IMR-90 (cell line): ENCODE measurements around the gene FAM234A. TPM values are rescaled to one million over a fixed set of nuclear protein-coding genes. Genes with fewer than 3 reads are reported as not detected.

Source experiments
- ATAC-seq: fragments of 200-7000 bp; cut with Tn5 transposase; 2 replicates; pipeline ENCODE4 v1.9.1; 2020; ENCODE audit warnings: low read depth, mild to moderate bottlenecking, moderate library complexity
- BruUV-seq: library from RNA; stranded (reverse); fragments of 400-500 nt; replicated peaks from 2 replicates; lab custom pipeline; 2021; lab: Mats Ljungman, UMichigan
- CTCF ChIA-PET: fragments of 300-600 bp; formaldehyde crosslinking; extraction: SDS; loops from one replicate; lab custom pipeline; 2021; ENCODE audit warnings: antibody characterized with exemption; lab: Yijun Ruan, JAX
- POLR2A ChIA-PET: fragments of 300-600 bp; sonication (Branson Sonifier 250); formaldehyde crosslinking; loops from one replicate; lab custom pipeline; 2022; ENCODE audit warnings: antibody characterized with exemption; ENCODE audit not compliant: unreplicated experiment; lab: Charles Lee
- DNase-seq: peaks from one replicate; pipeline ENCODE4 v3.0.0; 2013
- H2AFZ ChIP-seq: replicated peaks from 2 replicates; pipeline ENCODE3; 2013; ENCODE audit warnings: low read length, mild to moderate bottlenecking; ENCODE audit not compliant: poor library complexity
- H2AK5ac ChIP-seq: 2 replicates; pipeline ENCODE4 v1.6.1; 2013; ENCODE audit warnings: low read depth, low read length, inconsistent platforms
- H2AK9ac ChIP-seq: replicated peaks from 2 replicates; pipeline ENCODE3; 2013; ENCODE audit warnings: mild to moderate bottlenecking, low read depth, low read length, moderate library complexity; ENCODE audit not compliant: poor library complexity
- H2BK120ac ChIP-seq: 2 replicates; pipeline ENCODE4 v1.6.1; 2013; ENCODE audit warnings: low read depth, low read length, inconsistent platforms
- H2BK15ac ChIP-seq: 3 replicates; pipeline ENCODE4 v1.6.1; 2013; ENCODE audit warnings: low read depth, low read length, inconsistent platforms
- H2BK20ac ChIP-seq: 2 replicates; pipeline ENCODE4 v1.6.1; 2013; ENCODE audit warnings: low read depth, mild to moderate bottlenecking, inconsistent platforms, low read length, moderate library complexity
- H2BK5ac ChIP-seq: 2 replicates; pipeline ENCODE4 v1.6.1; 2013; ENCODE audit warnings: mild to moderate bottlenecking, low read depth, low read length, inconsistent platforms; ENCODE audit not compliant: poor library complexity, severe bottlenecking
- H3K14ac ChIP-seq: replicated peaks from 2 replicates; pipeline ENCODE4 v1.6.1; 2013; ENCODE audit warnings: low read depth, low read length, inconsistent platforms
- H3K18ac ChIP-seq: 2 replicates; pipeline ENCODE4 v1.6.1; 2013; ENCODE audit warnings: low read depth, low read length, control low read depth
- H3K23ac ChIP-seq: 2 replicates; pipeline ENCODE4 v1.6.1; 2013; ENCODE audit warnings: low read depth, low read length, inconsistent platforms
- H3K27ac ChIP-seq: 2 replicates; pipeline ENCODE4 v1.5.1; 2013; ENCODE audit warnings: mild to moderate bottlenecking, control low read depth, low read length; ENCODE audit not compliant: insufficient read depth
- H3K27me3 ChIP-seq: 2 replicates; pipeline ENCODE4 v1.6.1; 2013; ENCODE audit warnings: low read length; ENCODE audit not compliant: control insufficient read depth, insufficient read depth
- H3K36me3 ChIP-seq: 2 replicates; pipeline ENCODE4 v1.6.1; 2013; ENCODE audit warnings: low read length, mixed read lengths; ENCODE audit not compliant: control insufficient read depth, insufficient read depth
- H3K4ac ChIP-seq: 2 replicates; pipeline ENCODE4 v1.6.1; 2013; ENCODE audit warnings: low read depth, low read length, inconsistent platforms
- H3K4me1 ChIP-seq: 2 replicates; pipeline ENCODE4 v1.6.1; 2013; ENCODE audit warnings: low read length, mixed read lengths; ENCODE audit not compliant: control insufficient read depth, insufficient read depth
- H3K4me2 ChIP-seq: 2 replicates; pipeline ENCODE4 v1.6.1; 2013; ENCODE audit warnings: low read depth, mild to moderate bottlenecking, control low read depth, low read length, moderate library complexity
- H3K4me3 ChIP-seq: 2 replicates; pipeline ENCODE4 v1.5.1; 2013; ENCODE audit warnings: low read depth, mild to moderate bottlenecking, control low read depth, low read length, moderate library complexity; ENCODE audit not compliant: insufficient read depth
- H3K56ac ChIP-seq: 2 replicates; pipeline ENCODE4 v1.6.1; 2013; ENCODE audit warnings: low read length, inconsistent platforms; ENCODE audit not compliant: insufficient read depth; ENCODE audit errors: extremely low read depth
- H3K79me1 ChIP-seq, 2 experiments: 2 replicates each; pipeline ENCODE4 v1.6.1; 2013; ENCODE audit warnings: low read length in 2 of 2, inconsistent platforms in 1 of 2, low read depth in 1 of 2
- H3K9ac ChIP-seq: 2 replicates; pipeline ENCODE4 v1.6.1; 2013; ENCODE audit warnings: low read depth, low read length, control low read depth
- H3K9me1 ChIP-seq: 2 replicates; pipeline ENCODE4 v1.6.1; 2013; ENCODE audit warnings: low read length, inconsistent platforms; ENCODE audit not compliant: insufficient read depth
- H3K9me3 ChIP-seq: 2 replicates; pipeline ENCODE4 v1.6.1; 2013; ENCODE audit warnings: low read length; ENCODE audit not compliant: control insufficient read depth, insufficient read depth
- H4K20me1 ChIP-seq: 2 replicates; pipeline ENCODE4 v1.6.1; 2013; ENCODE audit warnings: low read length, inconsistent platforms; ENCODE audit not compliant: insufficient read depth
- H4K5ac ChIP-seq: 2 replicates; pipeline ENCODE4 v1.6.1; 2013; ENCODE audit warnings: mild to moderate bottlenecking, low read depth, low read length, control low read depth
- H4K8ac ChIP-seq, 2 experiments: 2 replicates each; pipeline ENCODE4 v1.6.1; 2013; ENCODE audit warnings: low read depth in 2 of 2, low read length in 2 of 2, control low read depth in 1 of 2, inconsistent platforms in 1 of 2
- H4K91ac ChIP-seq: 2 replicates; pipeline ENCODE4 v1.6.1; 2013; ENCODE audit warnings: low read depth, low read length, inconsistent platforms; ENCODE audit not compliant: insufficient read depth
- BHLHE40 ChIP-seq: fragments of 150-350 bp; IDR thresholded peaks from 2 replicates; pipeline ENCODE4 v1.6.1; 2016; ENCODE audit warnings: mild to moderate bottlenecking, low read depth, low read length
- MAZ ChIP-seq: IDR thresholded peaks from 2 replicates; pipeline ENCODE4 v1.6.1; 2012; ENCODE audit warnings: low read depth, mild to moderate bottlenecking, low read length, improper control_type of control experiment, moderate library complexity, borderline replicate concordance
- NFE2L2 ChIP-seq: fragments of 150-350 bp; IDR thresholded peaks from 2 replicates; pipeline ENCODE4 v1.6.1; 2016; ENCODE audit warnings: low read depth, mild to moderate bottlenecking, low read length
- WGBS, 2 experiments: methylation state at CpG; one replicate each; pipeline versions ENCODE4 v1.1.5 to v1.1.7; 2013; ENCODE audit warnings: missing lambda C conversion rate in 2 of 2; ENCODE audit not compliant: insufficient read length in 1 of 2; ENCODE audit errors: extremely low coverage in 2 of 2; 5-methylcytosine and 5-hydroxymethylcytosine counted together
- dilution Hi-C: fragments of 300-500 bp; cut with HindIII; formaldehyde crosslinking; loops from one replicate; pipeline ENCODE4 v1.14.3; 2018; ENCODE audit warnings: low sequenced_read_pairs; ENCODE audit not compliant: unreplicated experiment
- in situ Hi-C: fragments of 300-500 bp; cut with MboI; formaldehyde crosslinking; loops from 3 replicates; pipeline ENCODE4 v1.14.3; 2019; ENCODE audit warnings: low sequenced_read_pairs, inconsistent platforms, mixed read lengths
- intact Hi-C: fragments of 100-400 bp; cut with micrococcal nuclease; formaldehyde crosslinking; loops from 2 replicates; pipeline ENCODE4 v1.10.0; 2022
- polyA plus RNA-seq, 3 experiments: library from polyadenylated mRNA; depleted of rRNA; stranded (reverse); fragments of >200 nt; gene quantifications; 2 replicates each; pipeline ENCODE4 v1.2.3, GENCODE V29; 2012; ENCODE audit warnings: low replicate concordance in 1 of 3
- total RNA-seq: library from RNA; depleted of rRNA; stranded (reverse); fragments of >200 nt; gene quantifications from 2 replicates; pipeline ENCODE4 v1.2.3, GENCODE V29; 2012
- TF ChIP-seq, protein P1 (sequence below): conservative IDR thresholded peaks from 2 replicates; pipeline ENCODE4 v1.5.1; 2012; ENCODE audit warnings: mild to moderate bottlenecking, low read depth, low read length, improper control_type of control experiment

The FAM234A gene
- total and polyA plus RNA-seq, 2 of the 4 experiments (the other 2 are of a cell fraction) = 30.3 to 64.2 TPM

GRCh38 chr16:262121-262745 lies 27.6 kb downstream of the FAM234A start:
- H3K36me3 ChIP-seq = peaks cover 38% of the 10 kb centered on the region
- H3K18ac ChIP-seq = no peak overlapping the region
- H2BK20ac ChIP-seq = no peak overlapping the region
- H3K9me3 ChIP-seq = no peaks in the 10 kb centered on the region
- no peak overlapping the region for H4K5ac ChIP-seq
- no peak overlapping the region for H2AFZ ChIP-seq
- no peaks in the 10 kb centered on the region; the same call in 1 of the 2 replicates for H3K9me1 ChIP-seq
- ChIA-PET POLR2A (no interaction called here), CTCF (no interaction called here)
- no peaks in the 10 kb centered on the region for H3K4me1 ChIP-seq
- intact Hi-C loops = no loop called here
- no peaks in the 10 kb centered on the region for H3K79me1 ChIP-seq
- no peaks in the 10 kb centered on the region for H3K27me3 ChIP-seq
- H2AK9ac ChIP-seq = no peak overlapping the region
- H3K9ac ChIP-seq = no peak overlapping the region
- no peak overlapping the region for H3K4ac ChIP-seq
- ATAC-seq = no peak
- no peak overlapping the region for H4K8ac ChIP-seq
- H3K14ac ChIP-seq = no peak overlapping the region
- H3K56ac ChIP-seq = no peak overlapping the region
- H2AK5ac ChIP-seq = no peak overlapping the region
- WGBS, 2 experiments = 84% methylated on average over 14 of the region's 29 CpGs; no CpG with 5 or more reads in 1 of the 2 experiments
- H4K20me1 ChIP-seq = no peaks in the 10 kb centered on the region
- no peak overlapping the region for H3K23ac ChIP-seq
- no peak overlapping the region for H4K91ac ChIP-seq
- no peak overlapping the region for H3K4me3 ChIP-seq
- TF ChIP-seq, protein P1, sequence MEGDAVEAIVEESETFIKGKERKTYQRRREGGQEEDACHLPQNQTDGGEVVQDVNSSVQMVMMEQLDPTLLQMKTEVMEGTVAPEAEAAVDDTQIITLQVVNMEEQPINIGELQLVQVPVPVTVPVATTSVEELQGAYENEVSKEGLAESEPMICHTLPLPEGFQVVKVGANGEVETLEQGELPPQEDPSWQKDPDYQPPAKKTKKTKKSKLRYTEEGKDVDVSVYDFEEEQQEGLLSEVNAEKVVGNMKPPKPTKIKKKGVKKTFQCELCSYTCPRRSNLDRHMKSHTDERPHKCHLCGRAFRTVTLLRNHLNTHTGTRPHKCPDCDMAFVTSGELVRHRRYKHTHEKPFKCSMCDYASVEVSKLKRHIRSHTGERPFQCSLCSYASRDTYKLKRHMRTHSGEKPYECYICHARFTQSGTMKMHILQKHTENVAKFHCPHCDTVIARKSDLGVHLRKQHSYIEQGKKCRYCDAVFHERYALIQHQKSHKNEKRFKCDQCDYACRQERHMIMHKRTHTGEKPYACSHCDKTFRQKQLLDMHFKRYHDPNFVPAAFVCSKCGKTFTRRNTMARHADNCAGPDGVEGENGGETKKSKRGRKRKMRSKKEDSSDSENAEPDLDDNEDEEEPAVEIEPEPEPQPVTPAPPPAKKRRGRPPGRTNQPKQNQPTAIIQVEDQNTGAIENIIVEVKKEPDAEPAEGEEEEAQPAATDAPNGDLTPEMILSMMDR = no peak
- TF ChIP-seq BHLHE40 (no peak), MAZ (no peak), NFE2L2 (no peak)
- DNase-seq = no peak
- BruUV-seq = no TSS peak
- no peak overlapping the region for H2BK15ac ChIP-seq
- H2BK120ac ChIP-seq = no peak overlapping the region
- dilution Hi-C loops = no loop called here
- H3K4me2 ChIP-seq = no peak overlapping the region
- H2BK5ac ChIP-seq = no peak overlapping the region
- H3K27ac ChIP-seq = no peak overlapping the region
- in situ Hi-C loops = no loop called here
